ENCODE results near the gene MRFAP1. TPM values are rescaled to one million over a fixed set of nuclear protein-coding genes. Genes with fewer than 3 reads are reported as not detected.

The MRFAP1 gene
- total RNA-seq = 181 and 216 TPM in 2 replicates

DNA sequence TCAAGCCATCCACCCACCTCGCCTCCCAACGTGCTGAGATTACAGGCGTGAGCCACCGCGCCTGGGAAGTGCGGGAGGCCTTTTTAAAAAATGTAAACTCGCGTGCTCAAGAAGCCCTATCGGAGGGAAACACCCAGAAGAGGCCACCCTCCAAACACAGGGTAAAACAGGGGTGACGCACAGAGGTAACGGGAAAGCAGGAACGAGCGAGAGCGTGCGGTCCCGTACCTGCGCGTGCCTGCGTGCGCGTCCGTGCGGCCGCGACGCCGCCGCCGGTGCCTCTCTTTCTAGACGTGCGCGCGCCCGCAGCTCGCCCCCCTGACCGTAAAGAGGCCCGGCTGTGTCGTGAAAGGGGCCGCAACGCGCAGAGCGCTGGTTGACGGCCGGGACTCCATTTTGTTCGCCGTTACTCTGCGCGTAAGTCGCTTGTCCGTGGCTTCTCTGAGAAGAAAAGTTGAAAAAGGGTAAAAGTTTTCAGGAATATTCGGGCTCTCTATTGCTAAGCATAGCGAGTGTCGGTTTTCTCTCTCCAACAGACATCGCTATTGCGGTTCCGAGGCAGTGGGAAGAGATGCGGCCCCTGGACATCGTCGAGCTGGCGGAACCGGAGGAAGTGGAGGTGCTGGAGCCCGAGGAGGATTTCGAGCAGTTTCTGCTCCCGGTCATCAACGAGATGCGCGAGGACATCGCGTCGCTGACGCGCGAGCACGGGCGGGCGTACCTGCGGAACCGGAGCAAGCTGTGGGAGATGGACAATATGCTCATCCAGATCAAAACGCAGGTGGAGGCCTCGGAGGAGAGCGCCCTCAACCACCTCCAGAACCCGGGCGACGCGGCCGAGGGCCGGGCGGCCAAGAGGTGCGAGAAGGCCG is at the start of gene MRFAP1:
MRFAP1 (plus strand) TSS at position 394 of the 872 bp plus-strand sequence; CDS start at position 572, 178 bp downstream.

Other genes starting within 250 kb of the MRFAP1 start
- gene PPP2R2C, start 168.1 kb upstream of the MRFAP1 start, total RNA-seq = under 0.01 TPM in 1 of 2 replicates, not detected in the other
- gene MAN2B2, start 65.5 kb upstream of the MRFAP1 start, total RNA-seq = 12.9 and 14.9 TPM in 2 replicates
- gene S100P, start 53.2 kb downstream of the MRFAP1 start, total RNA-seq = not detected in 2 replicates
- gene MRFAP1L1, start 69.2 kb downstream of the MRFAP1 start, total RNA-seq = 45.0 and 52.9 TPM in 2 replicates
- 7.2 and 7.8 TPM in 2 replicates for gene BLOC1S4, start 75.5 kb downstream of the MRFAP1 start, total RNA-seq
- gene KIAA0232, start 142.0 kb downstream of the MRFAP1 start, total RNA-seq = 22.0 and 23.3 TPM in 2 replicates

All from thoracic aorta endothelial cell (primary cell).